ENCODE results near the gene KRTAP20-4. TPM values are rescaled to one million over a fixed set of nuclear protein-coding genes. Genes with fewer than 3 reads are reported as not detected.

KRTAP20-4 gene
- total RNA-seq, 1 donor from 2014 or later = not detected

DNA sequence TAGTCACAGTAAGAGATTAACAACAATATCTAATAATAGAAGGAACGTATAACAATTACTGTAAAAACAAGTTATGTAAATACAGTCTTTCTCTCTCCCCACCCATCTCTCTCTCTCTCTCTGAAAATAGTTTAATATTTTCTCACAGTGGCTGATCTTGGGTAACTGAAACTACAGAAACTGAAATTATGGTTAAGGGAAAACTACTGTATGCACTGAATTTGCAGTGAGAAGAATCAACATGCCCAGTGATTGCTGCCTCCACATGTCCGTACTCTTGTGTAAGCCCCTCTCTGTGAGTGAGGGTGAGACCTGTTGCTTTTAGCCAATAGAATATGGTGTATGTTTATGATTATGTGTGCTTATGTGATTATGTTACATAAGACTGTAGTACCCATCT, 8.3 kb upstream of the KRTAP20-4 start:
- no peaks in the 10 kb centered on the region for H3K27me3 ChIP-seq (ENCODE audit: control insufficient read depth in 3 of 3, insufficient read depth in 3 of 3, low read length in 3 of 3)
- H3K4me3 ChIP-seq (ENCODE audit: low read length in 3 of 3) = no peak overlapping the region
- no peaks in the 10 kb centered on the region for H3K9me3 ChIP-seq (ENCODE audit: control insufficient read depth in 3 of 3, low read length in 3 of 3)
- H3K4me1 ChIP-seq (ENCODE audit: control insufficient read depth in 3 of 3, insufficient read depth in 3 of 3, low read length in 3 of 3) = no peaks in the 10 kb centered on the region
- H3K36me3 ChIP-seq (ENCODE audit: control insufficient read depth in 3 of 3, insufficient read depth in 3 of 3, low read length in 3 of 3) = no peaks in the 10 kb centered on the region
- no peak overlapping the region for H3K27ac ChIP-seq (ENCODE audit: low read depth, low read length)
- H3K9ac ChIP-seq (ENCODE audit: low read depth in 1 of 3, low read length in 3 of 3) = no peak overlapping the region

DNA sequence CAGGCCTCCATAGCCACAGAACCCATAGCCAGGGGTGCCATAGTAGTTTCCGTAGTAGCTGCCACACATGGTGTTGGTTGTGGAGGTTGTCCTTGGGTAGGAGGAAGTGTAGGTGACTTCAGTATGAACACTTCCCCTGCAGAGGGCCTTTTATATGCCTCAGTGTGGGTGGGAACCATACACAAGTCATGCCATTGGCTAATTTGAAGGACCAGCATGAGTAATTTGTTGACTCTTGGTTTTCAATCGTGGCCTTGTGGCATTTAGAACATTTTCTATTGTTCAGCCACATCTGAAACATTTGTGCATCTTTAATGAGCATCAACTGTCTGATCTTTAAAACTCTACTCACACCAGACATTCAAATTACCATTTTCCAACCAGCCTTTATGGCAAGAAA, 6.6 kb upstream of the KRTAP20-4 start, which contains the start of gene KRTAP6-1:
Gene KRTAP6-1, minus strand, starts transcription at position 95 of the 400 bp plus-strand sequence. Its CDS starts 26 bp downstream, at position 69.
- Histone ChIP-seq H3K9ac (ENCODE audit: low read depth in 1 of 3, low read length in 3 of 3) (no peak within 1 kb of the TSS), H3K36me3 (ENCODE audit: control insufficient read depth in 3 of 3, insufficient read depth in 3 of 3, low read length in 3 of 3) (no peaks in the 10 kb centered on the region), H3K27ac (ENCODE audit: low read depth, low read length) (no peak within 1 kb of the TSS), H3K27me3 (ENCODE audit: control insufficient read depth in 3 of 3, insufficient read depth in 3 of 3, low read length in 3 of 3) (no peaks in the 10 kb centered on the region), H3K9me3 (ENCODE audit: control insufficient read depth in 3 of 3, low read length in 3 of 3) (no peaks in the 10 kb centered on the region), H3K4me3 (ENCODE audit: low read length in 3 of 3) (no peak within 1 kb of the TSS), H3K4me1 (ENCODE audit: control insufficient read depth in 3 of 3, insufficient read depth in 3 of 3, low read length in 3 of 3) (no peaks in the 10 kb centered on the region)

DNA sequence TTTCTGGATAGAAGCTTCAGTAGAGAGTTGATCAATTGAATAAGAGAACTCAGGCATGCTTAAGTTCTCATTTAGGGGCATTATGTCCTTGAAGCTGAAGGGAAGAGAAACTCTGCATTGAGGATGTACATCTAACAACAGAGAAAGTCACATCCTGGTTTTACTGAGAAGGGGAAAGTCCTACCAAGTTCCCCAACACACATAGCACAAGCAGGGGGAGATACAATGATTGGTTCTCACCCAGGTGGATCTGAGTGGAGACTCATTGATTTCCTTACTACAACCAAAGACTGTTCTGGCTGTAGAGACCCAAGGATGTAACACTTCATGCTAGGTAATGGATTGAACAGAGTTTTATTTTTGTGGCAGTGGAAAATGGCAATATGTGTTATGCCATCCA, 5.2 kb upstream of the KRTAP20-4 start:
- Histone ChIP-seq H3K36me3 (ENCODE audit: control insufficient read depth in 3 of 3, insufficient read depth in 3 of 3, low read length in 3 of 3) (no peaks in the 10 kb centered on the region), H3K9me3 (ENCODE audit: control insufficient read depth in 3 of 3, low read length in 3 of 3) (no peaks in the 10 kb centered on the region)

DNA sequence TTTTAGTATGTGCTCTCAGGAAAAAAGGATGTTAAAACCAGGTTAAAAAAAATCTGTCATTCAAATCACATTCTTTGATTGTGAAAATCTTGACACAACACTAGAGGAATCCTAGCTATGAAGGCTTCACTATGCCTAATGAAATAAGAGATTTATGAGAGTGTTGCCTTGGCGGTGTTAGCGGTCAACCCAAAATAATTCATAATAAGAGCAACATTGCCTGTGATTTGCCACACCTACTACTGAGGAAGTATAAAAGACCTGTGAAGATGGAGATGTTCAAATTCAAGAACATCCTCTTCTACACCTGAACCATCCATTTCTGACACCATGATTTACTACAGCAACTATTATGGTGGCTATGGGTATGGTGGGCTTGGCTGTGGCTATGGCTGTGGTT, 4.3 kb upstream of the KRTAP20-4 start, which contains the start of gene KRTAP20-1:
Gene KRTAP20-1, plus strand, starts transcription at position 301 of the 400 bp plus-strand sequence. Its CDS starts 30 bp downstream, at position 331.
- Histone ChIP-seq H3K9me3 (ENCODE audit: control insufficient read depth in 3 of 3, low read length in 3 of 3) (no peaks in the 10 kb centered on the region), H3K27ac (ENCODE audit: low read depth, low read length) (no peak within 1 kb of the TSS), H3K4me1 (ENCODE audit: control insufficient read depth in 3 of 3, insufficient read depth in 3 of 3, low read length in 3 of 3) (no peaks in the 10 kb centered on the region), H3K36me3 (ENCODE audit: control insufficient read depth in 3 of 3, insufficient read depth in 3 of 3, low read length in 3 of 3) (no peaks in the 10 kb centered on the region), H3K4me3 (ENCODE audit: low read length in 3 of 3) (no peak within 1 kb of the TSS), H3K27me3 (ENCODE audit: control insufficient read depth in 3 of 3, insufficient read depth in 3 of 3, low read length in 3 of 3) (no peaks in the 10 kb centered on the region), H3K9ac (ENCODE audit: low read depth in 1 of 3, low read length in 3 of 3) (no peak within 1 kb of the TSS)

More for the DNA sequence above, 5.2 kb upstream of the KRTAP20-4 start:
- Histone ChIP-seq H3K9ac (ENCODE audit: low read depth in 1 of 3, low read length in 3 of 3) (no peak overlapping the region), H3K27me3 (ENCODE audit: control insufficient read depth in 3 of 3, insufficient read depth in 3 of 3, low read length in 3 of 3) (no peaks in the 10 kb centered on the region), H3K4me3 (ENCODE audit: low read length in 3 of 3) (no peak overlapping the region), H3K4me1 (ENCODE audit: control insufficient read depth in 3 of 3, insufficient read depth in 3 of 3, low read length in 3 of 3) (no peaks in the 10 kb centered on the region), H3K27ac (ENCODE audit: low read depth, low read length) (no peak overlapping the region)

DNA sequence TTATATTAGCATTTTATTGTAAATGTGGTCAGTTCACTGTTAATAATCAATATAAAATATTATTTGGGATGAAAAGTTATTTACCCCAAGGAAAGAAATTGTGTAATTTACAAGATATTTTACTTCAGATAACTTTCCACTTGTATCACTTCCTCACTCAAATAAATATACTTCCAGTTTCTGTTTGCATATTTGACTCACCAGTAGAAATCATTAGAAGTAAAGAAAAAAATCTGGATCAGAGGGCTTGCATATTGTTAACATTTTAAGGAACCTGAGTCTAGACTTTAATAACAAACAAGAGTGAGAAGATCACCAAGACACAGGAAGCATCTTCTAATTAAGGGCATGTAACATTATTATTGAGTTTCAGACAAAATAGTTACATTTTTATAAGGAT, 347 bp upstream of the KRTAP20-4 start:
- Histone ChIP-seq H3K27ac (ENCODE audit: low read depth, low read length) (no peak overlapping the region), H3K4me1 (ENCODE audit: control insufficient read depth in 3 of 3, insufficient read depth in 3 of 3, low read length in 3 of 3) (no peaks in the 10 kb centered on the region), H3K27me3 (ENCODE audit: control insufficient read depth in 3 of 3, insufficient read depth in 3 of 3, low read length in 3 of 3) (no peaks in the 10 kb centered on the region), H3K9ac (ENCODE audit: low read depth in 1 of 3, low read length in 3 of 3) (no peak overlapping the region), H3K36me3 (ENCODE audit: control insufficient read depth in 3 of 3, insufficient read depth in 3 of 3, low read length in 3 of 3) (no peaks in the 10 kb centered on the region), H3K9me3 (ENCODE audit: control insufficient read depth in 3 of 3, low read length in 3 of 3) (no peaks in the 10 kb centered on the region), H3K4me3 (ENCODE audit: low read length in 3 of 3) (no peak overlapping the region)

DNA sequence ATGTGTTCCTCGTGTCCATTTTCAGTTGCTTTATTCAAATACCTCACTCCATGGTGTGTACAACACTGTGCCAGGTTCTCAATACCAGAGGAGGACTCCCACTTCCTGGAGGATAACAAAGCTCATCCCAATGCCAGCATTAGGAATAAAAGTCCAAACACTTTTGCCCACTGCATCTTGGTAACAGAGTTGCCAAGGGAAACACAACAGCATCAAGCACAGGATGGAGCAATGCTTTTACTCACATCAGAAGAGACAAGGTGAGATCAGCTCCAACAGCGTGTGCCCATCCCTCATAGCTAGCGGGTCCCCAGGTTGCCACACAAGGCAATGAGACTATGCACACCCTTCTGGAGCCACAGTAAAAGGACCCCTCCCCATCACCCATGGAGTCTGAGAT, 2.9 kb downstream of the KRTAP20-4 start:
- H3K4me1 ChIP-seq (ENCODE audit: control insufficient read depth in 3 of 3, insufficient read depth in 3 of 3, low read length in 3 of 3) = no peaks in the 10 kb centered on the region
- no peak overlapping the region for H3K27ac ChIP-seq (ENCODE audit: low read depth, low read length)
- H3K27me3 ChIP-seq (ENCODE audit: control insufficient read depth in 3 of 3, insufficient read depth in 3 of 3, low read length in 3 of 3) = no peaks in the 10 kb centered on the region
- no peak overlapping the region for H3K9ac ChIP-seq (ENCODE audit: low read depth in 1 of 3, low read length in 3 of 3)
- no peaks in the 10 kb centered on the region for H3K36me3 ChIP-seq (ENCODE audit: control insufficient read depth in 3 of 3, insufficient read depth in 3 of 3, low read length in 3 of 3)
- H3K9me3 ChIP-seq (ENCODE audit: control insufficient read depth in 3 of 3, low read length in 3 of 3) = no peaks in the 10 kb centered on the region
- H3K4me3 ChIP-seq (ENCODE audit: low read length in 3 of 3) = no peak overlapping the region

DNA sequence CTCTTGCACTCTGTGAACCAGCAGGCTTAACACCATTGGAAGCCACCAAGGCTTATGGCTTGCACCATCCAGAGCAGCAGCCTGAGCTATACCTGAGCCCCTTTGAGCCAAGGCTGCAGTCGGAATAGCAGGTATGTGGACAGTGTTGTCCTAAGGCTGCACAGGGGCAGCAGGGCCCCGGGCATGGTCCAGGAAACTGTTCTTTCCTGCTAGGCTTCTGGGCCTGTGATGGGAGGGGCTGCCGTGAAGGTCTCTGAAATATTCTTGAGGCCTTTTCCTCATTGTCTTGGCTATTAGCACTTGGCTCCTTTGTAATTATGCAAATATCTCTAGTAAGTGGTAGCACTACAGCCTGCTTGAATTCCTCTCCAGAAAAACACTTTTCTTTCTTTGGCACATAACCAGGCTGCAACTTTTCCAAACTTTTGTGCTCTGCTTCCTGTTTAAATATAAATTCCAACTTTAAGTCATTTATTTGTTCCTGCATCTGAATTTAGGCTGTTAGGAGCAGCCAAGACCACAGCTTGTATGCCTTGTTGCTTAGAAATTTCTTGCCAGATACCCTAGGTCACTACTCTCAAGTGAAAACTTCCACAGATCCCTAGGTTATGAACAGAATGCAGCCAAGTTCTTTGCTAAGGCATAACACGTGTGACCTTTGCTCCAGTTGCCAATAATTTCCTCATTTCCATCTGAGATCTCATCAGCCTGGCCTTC, 5.2 kb downstream of the KRTAP20-4 start:
- Histone ChIP-seq H3K36me3 (ENCODE audit: control insufficient read depth in 3 of 3, insufficient read depth in 3 of 3, low read length in 3 of 3) (no peaks in the 10 kb centered on the region), H3K9me3 (ENCODE audit: control insufficient read depth in 3 of 3, low read length in 3 of 3) (no peaks in the 10 kb centered on the region), H3K4me3 (ENCODE audit: low read length in 3 of 3) (no peak overlapping the region), H3K27me3 (ENCODE audit: control insufficient read depth in 3 of 3, insufficient read depth in 3 of 3, low read length in 3 of 3) (no peaks in the 10 kb centered on the region), H3K4me1 (ENCODE audit: control insufficient read depth in 3 of 3, insufficient read depth in 3 of 3, low read length in 3 of 3) (no peaks in the 10 kb centered on the region), H3K9ac (ENCODE audit: low read depth in 1 of 3, low read length in 3 of 3) (no peak overlapping the region), H3K27ac (ENCODE audit: low read depth, low read length) (no peak overlapping the region)

DNA sequence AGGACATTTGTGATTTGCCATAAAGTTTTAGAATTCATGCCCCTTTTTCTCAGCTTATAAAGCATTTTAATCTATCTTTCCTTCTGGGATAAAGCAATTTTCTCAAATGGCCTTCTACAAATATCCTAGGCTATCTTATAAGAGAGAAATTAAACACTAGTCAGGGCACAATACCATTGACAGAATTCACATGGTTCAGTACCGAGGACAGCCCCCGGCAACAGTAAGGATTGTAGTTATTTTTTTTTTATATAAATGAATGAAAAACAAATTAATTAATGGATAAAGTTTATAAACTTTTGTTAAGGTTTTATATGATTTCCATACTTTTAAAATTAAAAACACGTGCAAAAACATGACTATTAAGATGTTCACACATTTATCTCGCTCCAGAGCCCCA, 7.7 kb downstream of the KRTAP20-4 start:
- no peaks in the 10 kb centered on the region for H3K9me3 ChIP-seq (ENCODE audit: control insufficient read depth in 3 of 3, low read length in 3 of 3)
- H3K4me3 ChIP-seq (ENCODE audit: low read length in 3 of 3) = no peak overlapping the region
- no peak overlapping the region for H3K9ac ChIP-seq (ENCODE audit: low read depth in 1 of 3, low read length in 3 of 3)
- H3K27ac ChIP-seq (ENCODE audit: low read depth, low read length) = no peak overlapping the region
- H3K36me3 ChIP-seq (ENCODE audit: control insufficient read depth in 3 of 3, insufficient read depth in 3 of 3, low read length in 3 of 3) = no peaks in the 10 kb centered on the region
- H3K4me1 ChIP-seq (ENCODE audit: control insufficient read depth in 3 of 3, insufficient read depth in 3 of 3, low read length in 3 of 3) = no peaks in the 10 kb centered on the region
- H3K27me3 ChIP-seq (ENCODE audit: control insufficient read depth in 3 of 3, insufficient read depth in 3 of 3, low read length in 3 of 3) = no peaks in the 10 kb centered on the region

DNA sequence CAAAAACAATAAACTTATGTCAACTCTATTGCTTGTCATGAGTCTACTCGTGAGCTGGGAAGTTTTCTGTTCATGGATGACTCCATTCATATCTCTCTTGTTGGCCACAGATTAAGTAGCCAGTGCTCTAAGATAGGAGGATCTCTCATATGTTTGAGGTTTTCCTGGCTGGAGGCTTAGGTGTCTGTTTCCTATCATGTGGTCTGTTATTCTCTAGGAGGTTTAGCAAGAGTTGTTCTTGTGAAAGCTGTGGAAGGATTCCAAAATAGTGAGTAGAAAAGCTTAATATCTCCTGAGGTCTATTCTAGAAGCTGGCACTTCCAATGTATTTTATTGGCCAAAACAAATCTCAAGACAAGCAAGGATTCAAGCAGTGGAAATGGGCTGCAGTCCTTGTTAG, 8.8 kb downstream of the KRTAP20-4 start:
- no peaks in the 10 kb centered on the region for H3K4me1 ChIP-seq (ENCODE audit: control insufficient read depth in 3 of 3, insufficient read depth in 3 of 3, low read length in 3 of 3)
- no peaks in the 10 kb centered on the region for H3K27me3 ChIP-seq (ENCODE audit: control insufficient read depth in 3 of 3, insufficient read depth in 3 of 3, low read length in 3 of 3)
- H3K9me3 ChIP-seq (ENCODE audit: control insufficient read depth in 3 of 3, low read length in 3 of 3) = no peaks in the 10 kb centered on the region
- H3K4me3 ChIP-seq (ENCODE audit: low read length in 3 of 3) = no peak overlapping the region
- no peaks in the 10 kb centered on the region for H3K36me3 ChIP-seq (ENCODE audit: control insufficient read depth in 3 of 3, insufficient read depth in 3 of 3, low read length in 3 of 3)
- H3K9ac ChIP-seq (ENCODE audit: low read depth in 1 of 3, low read length in 3 of 3) = no peak overlapping the region
- no peak overlapping the region for H3K27ac ChIP-seq (ENCODE audit: low read depth, low read length)

DNA sequence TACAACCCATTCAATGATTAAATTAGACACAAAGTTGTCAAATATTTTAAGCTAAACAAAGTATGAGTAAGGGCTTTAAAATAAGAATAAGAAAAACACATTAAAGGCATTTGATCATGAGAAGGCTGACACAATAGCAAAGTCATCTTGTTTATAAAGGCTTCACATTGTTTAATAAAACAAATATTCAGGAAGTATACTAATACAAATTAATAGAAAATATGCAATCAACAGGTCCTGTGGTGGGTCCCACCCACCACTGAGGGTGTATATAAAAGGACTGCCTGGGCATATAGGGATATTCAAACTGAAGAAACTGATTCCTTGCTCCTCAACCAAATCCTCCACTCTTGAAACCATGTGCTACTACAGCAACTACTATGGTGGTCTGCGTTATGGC, 14.5 kb downstream of the KRTAP20-4 start, which contains the start of gene KRTAP20-2:
Gene KRTAP20-2, plus strand, starts transcription at position 301 of the 400 bp plus-strand sequence. Its CDS starts 58 bp downstream, at position 359.
- H3K36me3 ChIP-seq (ENCODE audit: control insufficient read depth in 3 of 3, insufficient read depth in 3 of 3, low read length in 3 of 3) = no peaks in the 10 kb centered on the region
- H3K27me3 ChIP-seq (ENCODE audit: control insufficient read depth in 3 of 3, insufficient read depth in 3 of 3, low read length in 3 of 3) = no peaks in the 10 kb centered on the region
- H3K9me3 ChIP-seq (ENCODE audit: control insufficient read depth in 3 of 3, low read length in 3 of 3) = no peaks in the 10 kb centered on the region
- H3K9ac ChIP-seq (ENCODE audit: low read depth in 1 of 3, low read length in 3 of 3) = no peak within 1 kb of the TSS
- H3K4me3 ChIP-seq (ENCODE audit: low read length in 3 of 3) = no peak within 1 kb of the TSS
- no peaks in the 10 kb centered on the region for H3K4me1 ChIP-seq (ENCODE audit: control insufficient read depth in 3 of 3, insufficient read depth in 3 of 3, low read length in 3 of 3)
- no peak within 1 kb of the TSS for H3K27ac ChIP-seq (ENCODE audit: low read depth, low read length)
